Measurements from ENCODE around the gene OGFOD1.

Gene OGFOD1

GRCh38 chr16:56450275-56450985 is 924 bp upstream of the OGFOD1 start:
- no peak for TF ChIP-seq CTCF (conservative IDR thresholded peaks at IDR 0.05; ENCODE audit: control insufficient read depth, insufficient read depth, low read depth, low read length)
- peak; percentile 15 for DNase-seq (ENCODE audit: low read depth)
- peak overlapping the region; percentile 90 for H3K4me3 ChIP-seq (ENCODE audit: control insufficient read depth, low read depth, low read length)

GRCh38 chr16:56451753-56452689 is 667 bp downstream of the OGFOD1 start:
- H3K4me3 ChIP-seq (ENCODE audit: control insufficient read depth, low read depth, low read length) = peak overlapping the region; percentile 90
- DNase-seq (ENCODE audit: low read depth) = peak; percentile 46
- TF ChIP-seq CTCF (conservative IDR thresholded peaks at IDR 0.05; ENCODE audit: control insufficient read depth, insufficient read depth, low read depth, low read length) = no peak

- no peak for DNase-seq (ENCODE audit: low read depth)
- no peak for TF ChIP-seq CTCF (conservative IDR thresholded peaks at IDR 0.05; ENCODE audit: control insufficient read depth, insufficient read depth, low read depth, low read length)
- no peak overlapping the region for H3K4me3 ChIP-seq (ENCODE audit: control insufficient read depth, low read depth, low read length)
Observed at GRCh38 chr16:56457927-56458470, 6.6 kb downstream of the OGFOD1 start.

GRCh38 chr16:56460101-56460500 is 8.7 kb downstream of the OGFOD1 start:
- H3K4me3 ChIP-seq (ENCODE audit: control insufficient read depth, low read depth, low read length) = no peak overlapping the region
- no peak for TF ChIP-seq CTCF (conservative IDR thresholded peaks at IDR 0.05; ENCODE audit: control insufficient read depth, insufficient read depth, low read depth, low read length)
- DNase-seq (ENCODE audit: low read depth) = no peak

GRCh38 chr16:56462064-56462796 is 10.9 kb downstream of the OGFOD1 start:
- no peak overlapping the region for H3K4me3 ChIP-seq (ENCODE audit: control insufficient read depth, low read depth, low read length)
- no peak for DNase-seq (ENCODE audit: low read depth)
- TF ChIP-seq CTCF (conservative IDR thresholded peaks at IDR 0.05; ENCODE audit: control insufficient read depth, insufficient read depth, low read depth, low read length) = no peak

- no peak for DNase-seq (ENCODE audit: low read depth)
- no peak overlapping the region for H3K4me3 ChIP-seq (ENCODE audit: control insufficient read depth, low read depth, low read length)
- TF ChIP-seq CTCF (conservative IDR thresholded peaks at IDR 0.05; ENCODE audit: control insufficient read depth, insufficient read depth, low read depth, low read length) = no peak
Observed at GRCh38 chr16:56463153-56463552, 11.8 kb downstream of the OGFOD1 start.

Data from fibroblast of mammary gland (primary cell).